Gastroesophageal sphincter (tissue), 3 donors: ENCODE results near the gene A2M.

Experiments
- POLR2AphosphoS5 ChIP-seq: sonication (generic); formaldehyde crosslinking; IDR thresholded peaks from one replicate; pipeline ENCODE4 v1.6.1; 2017; ENCODE audit warnings: antibody characterized with exemption
- TF ChIP-seq, protein P1 (sequence below), 4 experiments: fragments of 200-600 bp in 2 of 4; fragments of 450-650 bp in 2 of 4; sonication (generic) in 1 of 4; IDR thresholded peaks; one replicate each; pipeline ENCODE4 v1.5.1; 2017 to 2019; ENCODE audit warnings: antibody characterized with exemption in 4 of 4, mild to moderate bottlenecking in 2 of 4, moderate library complexity in 2 of 4

DNA sequence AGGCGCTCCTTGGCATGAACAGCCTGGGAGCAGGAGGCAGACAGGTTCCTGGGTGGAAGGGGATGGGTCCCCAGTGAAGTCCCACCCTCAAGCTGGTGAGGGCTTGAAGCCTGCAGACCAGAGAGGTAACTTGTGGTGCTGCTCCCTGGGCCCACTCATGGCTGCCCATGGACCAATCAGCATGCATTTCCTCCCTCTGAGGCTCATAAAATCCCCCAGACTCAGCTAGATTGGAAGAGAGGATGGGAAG is 50.2 kb downstream of the A2M start:
- TF ChIP-seq POLR2AphosphoS5, result no peak
- TF ChIP-seq, protein P1, sequence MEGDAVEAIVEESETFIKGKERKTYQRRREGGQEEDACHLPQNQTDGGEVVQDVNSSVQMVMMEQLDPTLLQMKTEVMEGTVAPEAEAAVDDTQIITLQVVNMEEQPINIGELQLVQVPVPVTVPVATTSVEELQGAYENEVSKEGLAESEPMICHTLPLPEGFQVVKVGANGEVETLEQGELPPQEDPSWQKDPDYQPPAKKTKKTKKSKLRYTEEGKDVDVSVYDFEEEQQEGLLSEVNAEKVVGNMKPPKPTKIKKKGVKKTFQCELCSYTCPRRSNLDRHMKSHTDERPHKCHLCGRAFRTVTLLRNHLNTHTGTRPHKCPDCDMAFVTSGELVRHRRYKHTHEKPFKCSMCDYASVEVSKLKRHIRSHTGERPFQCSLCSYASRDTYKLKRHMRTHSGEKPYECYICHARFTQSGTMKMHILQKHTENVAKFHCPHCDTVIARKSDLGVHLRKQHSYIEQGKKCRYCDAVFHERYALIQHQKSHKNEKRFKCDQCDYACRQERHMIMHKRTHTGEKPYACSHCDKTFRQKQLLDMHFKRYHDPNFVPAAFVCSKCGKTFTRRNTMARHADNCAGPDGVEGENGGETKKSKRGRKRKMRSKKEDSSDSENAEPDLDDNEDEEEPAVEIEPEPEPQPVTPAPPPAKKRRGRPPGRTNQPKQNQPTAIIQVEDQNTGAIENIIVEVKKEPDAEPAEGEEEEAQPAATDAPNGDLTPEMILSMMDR (IDR thresholded peaks at IDR 0.05), result no peak
